Right cardiac atrium (tissue), 5 donors: ENCODE data around the gene DAPK1. TPM values are rescaled to one million over a fixed set of nuclear protein-coding genes. Genes with fewer than 3 reads are reported as not detected.
"Not testable (repeated sequence)": the region's sequence is repeated elsewhere in the genome, so short reads cannot be mapped to it uniquely, and the experiment has no call there.

Source experiments
- ATAC-seq, 2 donors: fragments of 200-7000 bp; cut with Tn5 transposase; one replicate each; pipeline versions ENCODE4 v1.8.0 to v1.9.1; 2020; ENCODE audit warnings: moderate library complexity in 2 of 2, mild to moderate bottlenecking in 1 of 2
- DNase-seq, 3 donors: peaks; one replicate each; pipeline ENCODE4 v3.0.0-alpha.2; 2020
- H3K27ac ChIP-seq: one replicate; pipeline ENCODE4 v1.5.1; 2013; ENCODE audit warnings: mild to moderate bottlenecking, low read length, control low read depth, moderate library complexity
- H3K27me3 ChIP-seq: one replicate; pipeline ENCODE4 v1.6.1; 2013; ENCODE audit not compliant: control insufficient read depth, insufficient read depth
- H3K4me1 ChIP-seq: one replicate; pipeline ENCODE4 v1.6.1; 2013; ENCODE audit warnings: low read length; ENCODE audit not compliant: control insufficient read depth, insufficient read depth
- H3K4me3 ChIP-seq: one replicate; pipeline ENCODE4 v1.5.1; 2013; ENCODE audit warnings: low read length, control low read depth
- H3K9me3 ChIP-seq: one replicate; pipeline ENCODE4 v1.6.1; 2013; ENCODE audit warnings: low read length; ENCODE audit not compliant: control insufficient read depth
- WGBS: extraction: QIAGEN DNeasy Blood & Tissue Kit; methylation state at CpG from one replicate; pipeline ENCODE4 v1.1.7; 2013; 5-methylcytosine and 5-hydroxymethylcytosine counted together
- intact Hi-C, 4 donors: fragments of 100-400 bp; cut with DNase I; formaldehyde crosslinking; loops; one replicate each; pipeline versions ENCODE4 v1.11.0 to v1.14.0; 2022 to 2023
- polyA plus RNA-seq: library from polyadenylated mRNA; stranded (reverse); fragments of 200-250 nt; gene quantifications from one replicate; pipeline ENCODE4 v1.2.3, GENCODE V29; 2013
- total RNA-seq, 4 donors: library from RNA; stranded (reverse); fragmentation: NEBNext Ultra II Directional; extraction: Animal tissue kit (Norgen Biotek cat#: 25700); gene quantifications; one replicate each; pipeline ENCODE4 v1.2.1, GENCODE V29; 2021
- donor health status: healthy with polysubstance abuse.
- donor health status: DM: no; HTN: yes; CAD: no.
- donor health status: DM: no; HTN: no; CAD: no.
- donor health status: DM: no; HTN: yes; CAD: no; lungs with severe emphysema.
- donor health status: DM: yes; HTN: yes; CAD: no.

Gene DAPK1
- total and polyA plus RNA-seq, 5 donors = 5.2 to 20.1 (median 18.5) TPM

- DNase-seq (no peak), ATAC-seq (peak in 1 of 2 donors; percentile 47)
- Histone ChIP-seq H3K27me3 (no peaks in the 10 kb centered on the region), H3K4me3 (no peak overlapping the region), H3K27ac (no peak overlapping the region), H3K9me3 (no peaks in the 10 kb centered on the region), H3K4me1 (no peaks in the 10 kb centered on the region)
- WGBS = 79% methylated on average over 7 of the region's 7 CpGs
- intact Hi-C loops = no loop called here
Measured at GRCh38 chr9:87546704-87547103, 49.0 kb downstream of the DAPK1 start.

DNA sequence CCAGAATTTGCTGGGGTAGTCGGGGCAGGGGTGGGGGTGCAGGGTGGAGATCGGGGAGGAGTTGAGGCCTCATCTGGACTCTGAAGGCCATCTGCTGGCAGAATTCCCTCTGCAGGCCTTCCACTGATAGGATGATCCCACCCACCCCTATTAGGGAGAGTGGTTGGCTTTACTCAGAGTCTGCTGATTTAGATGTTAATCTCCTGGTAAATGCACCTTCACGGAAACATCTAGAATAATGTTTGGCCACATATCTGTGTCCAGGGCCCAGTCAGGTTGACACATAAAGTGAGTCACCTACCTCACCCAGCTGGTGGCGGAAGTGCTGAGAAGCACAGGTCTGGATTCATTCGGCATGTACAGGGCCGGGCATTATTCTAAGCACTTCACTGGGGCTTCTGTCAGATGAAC lies 50.0 kb downstream of the DAPK1 start:
- intact Hi-C loops = no loop called here
- DNase-seq = no peak
- no peaks in the 10 kb centered on the region for H3K27me3 ChIP-seq
- H3K4me1 ChIP-seq = no peaks in the 10 kb centered on the region
- H3K4me3 ChIP-seq = no peak overlapping the region
- ATAC-seq = peak in 1 of 2 donors; percentile 16
- H3K9me3 ChIP-seq = no peaks in the 10 kb centered on the region
- 79% methylated on average over 6 of the region's 6 CpGs for WGBS
- H3K27ac ChIP-seq = no peak overlapping the region

DNA sequence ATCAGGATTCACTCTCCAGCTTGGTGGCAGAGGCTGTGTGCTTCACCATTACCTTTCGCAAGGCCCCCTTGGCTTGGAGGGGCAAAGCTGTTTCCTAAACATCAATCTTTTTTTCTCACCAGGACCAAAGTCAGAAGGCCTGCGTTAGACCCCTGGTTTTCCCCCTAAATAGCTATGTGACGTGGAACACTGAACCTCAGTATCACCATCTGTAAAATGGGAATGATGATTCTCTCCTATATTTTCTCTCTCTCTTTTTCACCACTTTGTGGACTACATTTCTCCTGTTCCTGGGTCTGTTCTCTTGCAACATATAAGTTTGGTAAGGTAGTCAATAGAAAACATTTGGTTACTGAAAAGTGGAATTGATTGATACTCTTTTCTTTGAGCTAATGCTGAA lies 50.5 kb downstream of the DAPK1 start:
- no peak overlapping the region for H3K27ac ChIP-seq
- ATAC-seq (no peak), DNase-seq (no peak)
- H3K9me3 ChIP-seq = no peaks in the 10 kb centered on the region
- WGBS = 98% methylated on average over 3 of the region's 3 CpGs
- intact Hi-C loops = no loop called here
- no peak overlapping the region for H3K4me3 ChIP-seq
- H3K4me1 ChIP-seq = no peaks in the 10 kb centered on the region
- no peaks in the 10 kb centered on the region for H3K27me3 ChIP-seq

GRCh38 chr9:87549088-87549487 lies 51.4 kb downstream of the DAPK1 start:
- DNase-seq, H3K9me3 ChIP-seq, ATAC-seq, H3K4me1 ChIP-seq, H3K27me3 ChIP-seq, H3K27ac ChIP-seq, intact Hi-C loops, H3K4me3 ChIP-seq: not testable (repeated sequence)
- WGBS = 90% methylated on average over 2 of the region's 2 CpGs

- Histone ChIP-seq H3K27ac (no peak overlapping the region), H3K4me1 (no peaks in the 10 kb centered on the region), H3K27me3 (no peaks in the 10 kb centered on the region), H3K4me3 (no peak overlapping the region), H3K9me3 (no peaks in the 10 kb centered on the region)
- intact Hi-C loops = no loop called here
- no peak for DNase-seq
- WGBS = 94% methylated on average over 7 of the region's 7 CpGs
- no peak for ATAC-seq
Measured at GRCh38 chr9:87549791-87550190, 52.1 kb downstream of the DAPK1 start.

- H3K27ac ChIP-seq = no peak overlapping the region
- intact Hi-C loops = no loop called here
- 91% methylated on average over 5 of the region's 5 CpGs for WGBS
- no peaks in the 10 kb centered on the region for H3K9me3 ChIP-seq
- DNase-seq (no peak), ATAC-seq (no peak)
- H3K4me3 ChIP-seq = no peak overlapping the region
- H3K27me3 ChIP-seq = no peaks in the 10 kb centered on the region
- no peaks in the 10 kb centered on the region for H3K4me1 ChIP-seq
Measured at GRCh38 chr9:87550253-87550954, 52.7 kb downstream of the DAPK1 start.

- H3K27me3 ChIP-seq = no peaks in the 10 kb centered on the region
- H3K4me3 ChIP-seq = no peak overlapping the region
- H3K9me3 ChIP-seq = no peaks in the 10 kb centered on the region
- ATAC-seq (no peak), DNase-seq (no peak)
- no peaks in the 10 kb centered on the region for H3K4me1 ChIP-seq
- intact Hi-C loops = no loop called here
- WGBS = 85% methylated on average over 10 of the region's 10 CpGs
- H3K27ac ChIP-seq = no peak overlapping the region
Measured at GRCh38 chr9:87551772-87552217, 54.1 kb downstream of the DAPK1 start.

DNA sequence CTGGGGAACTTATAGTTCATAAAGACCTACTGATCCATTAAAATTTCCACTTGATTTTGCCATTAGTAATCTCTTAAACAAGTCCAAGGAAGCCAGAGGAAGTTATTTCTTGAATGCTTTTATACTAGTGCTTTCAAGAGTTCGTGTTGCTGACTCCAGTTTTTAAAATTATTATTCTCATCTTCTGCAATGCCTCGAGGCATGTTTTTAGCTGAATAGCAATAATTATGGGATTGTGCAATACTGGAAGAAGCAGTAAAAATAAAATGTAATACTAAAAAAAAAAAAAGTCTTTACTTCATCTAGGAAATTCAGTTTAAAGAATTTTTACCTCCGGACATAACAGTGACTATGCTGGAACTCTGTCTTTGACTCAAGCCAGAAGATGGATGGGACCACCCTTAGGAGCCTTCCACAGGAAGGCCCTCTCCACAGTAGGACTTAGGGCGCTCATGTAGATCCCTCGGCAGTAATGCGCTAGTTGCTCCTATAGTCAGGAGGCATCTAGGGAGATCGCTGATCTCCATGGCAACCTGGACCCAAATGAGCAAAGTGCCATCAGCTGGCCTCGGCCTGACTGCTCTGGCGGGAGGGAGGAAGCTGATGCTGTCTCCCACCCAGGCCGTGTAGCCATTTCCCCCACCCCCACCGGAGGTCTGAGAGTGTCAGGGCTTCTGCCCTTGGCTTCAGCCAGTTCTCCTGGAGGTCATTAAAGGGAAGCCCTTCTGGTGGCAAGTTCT lies 56.7 kb downstream of the DAPK1 start:
- Histone ChIP-seq H3K9me3 (no peaks in the 10 kb centered on the region), H3K27ac (peak overlapping the region; percentile 9), H3K4me1 (no peaks in the 10 kb centered on the region), H3K4me3 (no peak overlapping the region), H3K27me3 (no peaks in the 10 kb centered on the region)
- DNase-seq (peak in 2 of 3 donors; percentile 56 to 58), ATAC-seq (peak in 1 of 2 donors; percentile 5)
- intact Hi-C loops = no loop called here
- 77% methylated on average over 11 of the region's 11 CpGs for WGBS

DNA sequence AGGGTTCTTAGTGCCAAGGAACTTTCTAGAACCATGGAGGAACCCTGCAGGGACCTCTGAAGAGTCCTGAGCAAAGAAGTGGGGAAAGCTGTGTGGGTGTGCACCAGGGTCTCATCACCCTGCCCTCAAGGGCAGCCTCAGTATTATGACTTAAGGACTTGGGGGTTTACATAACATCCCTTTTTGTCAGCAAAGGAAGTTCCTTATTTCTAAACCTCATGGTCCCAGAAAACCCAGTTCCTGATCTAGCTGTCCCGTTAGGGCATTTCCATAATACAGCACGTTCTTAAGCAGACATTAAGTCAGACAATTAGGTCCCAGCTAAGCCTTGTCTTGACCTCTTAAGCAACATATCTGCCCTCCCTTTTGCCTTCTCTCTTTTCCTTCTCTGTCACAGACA lies 57.3 kb downstream of the DAPK1 start:
- ATAC-seq = peak; percentile 41 to 49
- H3K4me3 ChIP-seq = no peak overlapping the region
- H3K27me3 ChIP-seq = no peaks in the 10 kb centered on the region
- 70% methylated on average over 2 of the region's 2 CpGs for WGBS
- no peak for DNase-seq
- intact Hi-C loops = no loop called here
- no peak overlapping the region for H3K27ac ChIP-seq
- no peaks in the 10 kb centered on the region for H3K9me3 ChIP-seq
- no peaks in the 10 kb centered on the region for H3K4me1 ChIP-seq

DNA sequence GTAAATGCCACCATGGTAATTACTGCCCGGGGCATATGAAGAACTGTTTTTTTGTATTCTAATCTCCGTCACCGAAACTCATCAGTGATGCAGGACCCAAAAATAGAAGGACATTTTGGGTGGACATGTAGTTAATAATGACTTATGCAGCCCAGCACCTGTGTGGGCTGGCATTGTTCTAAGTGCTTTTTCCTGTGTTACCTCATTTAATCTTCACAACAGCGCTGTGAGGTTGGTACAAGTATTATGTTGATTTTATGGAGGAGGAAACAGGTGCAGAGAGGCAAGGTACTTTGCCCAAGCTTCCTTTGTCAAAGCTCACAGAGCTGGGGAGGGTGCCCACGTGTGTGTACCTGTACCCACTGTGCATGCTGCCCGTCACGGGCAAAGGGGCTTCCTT lies 58.4 kb downstream of the DAPK1 start:
- no peak overlapping the region for H3K4me3 ChIP-seq
- intact Hi-C loops = no loop called here
- no peaks in the 10 kb centered on the region for H3K4me1 ChIP-seq
- no peaks in the 10 kb centered on the region for H3K9me3 ChIP-seq
- DNase-seq = no peak
- H3K27ac ChIP-seq = no peak overlapping the region
- 57% methylated on average over 7 of the region's 7 CpGs for WGBS
- no peak for ATAC-seq
- no peaks in the 10 kb centered on the region for H3K27me3 ChIP-seq

DNA sequence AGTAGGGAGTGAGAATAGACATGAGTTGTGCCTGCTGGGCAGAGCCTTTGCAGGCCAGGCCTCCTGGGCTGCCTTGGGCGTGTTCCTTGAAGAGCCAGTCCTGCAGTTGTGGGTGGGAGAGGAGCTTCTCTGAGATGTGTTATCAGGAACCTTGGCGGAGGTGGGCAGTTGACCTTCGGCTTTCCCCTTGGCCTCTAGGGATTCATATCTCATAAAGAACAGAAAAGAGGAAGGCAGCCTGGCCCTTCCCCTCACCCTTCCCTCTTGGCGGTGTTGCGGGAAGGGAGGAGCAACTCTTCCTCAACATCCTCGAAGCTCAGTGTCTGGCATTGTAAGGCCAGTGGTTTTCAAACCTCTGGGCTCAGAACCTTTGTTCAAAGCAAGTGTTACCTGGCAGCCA lies 59.2 kb downstream of the DAPK1 start:
- no peaks in the 10 kb centered on the region for H3K27me3 ChIP-seq
- 58% methylated on average over 6 of the region's 6 CpGs for WGBS
- no peaks in the 10 kb centered on the region for H3K9me3 ChIP-seq
- ATAC-seq (peak; percentile 42 to 70), DNase-seq (peak; percentile 33 to 73 (median 62))
- intact Hi-C loops = no loop called here
- H3K4me1 ChIP-seq = no peaks in the 10 kb centered on the region
- H3K27ac ChIP-seq = no peak overlapping the region
- H3K4me3 ChIP-seq = no peak overlapping the region
